ENCODE data around the gene ZDHHC21. TPM values are rescaled to one million over a fixed set of nuclear protein-coding genes. Genes with fewer than 3 reads are reported as not detected.

ZDHHC21 gene
- total RNA-seq, 1 experiment from 2014 or later, result 9.9 TPM

DNA sequence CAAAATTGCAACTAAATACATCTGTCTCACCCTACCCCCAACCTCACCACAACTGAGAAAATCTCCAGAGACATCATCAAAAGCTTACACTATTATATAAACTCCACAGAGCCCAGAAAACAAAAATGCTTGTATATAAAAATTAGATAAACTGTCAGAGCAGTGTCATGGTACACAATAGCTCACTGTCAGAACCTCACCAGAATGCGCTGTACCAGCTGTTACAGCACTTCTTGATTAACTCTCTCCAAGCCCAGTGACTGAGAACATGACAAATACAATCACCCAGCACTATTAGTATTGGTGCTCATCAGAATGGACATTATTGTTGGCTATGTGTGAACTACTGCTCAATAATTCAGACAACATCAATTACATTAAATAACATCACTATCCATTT is 65.7 kb downstream of the ZDHHC21 start:
- Mint-ChIP-seq H3K27ac (ENCODE audit: low read depth, unreplicated experiment) (no peak overlapping the region), H3K36me3 (ENCODE audit: insufficient read depth, unreplicated experiment) (no peaks in the 10 kb centered on the region), H3K9me3 (ENCODE audit: unreplicated experiment) (no peaks in the 10 kb centered on the region), H3K27me3 (ENCODE audit: insufficient read depth, unreplicated experiment) (no peaks in the 10 kb centered on the region), H3K4me1 (ENCODE audit: insufficient read depth, unreplicated experiment) (no peaks in the 10 kb centered on the region), H3K4me3 (ENCODE audit: unreplicated experiment) (no peak overlapping the region)
- CTCF ChIA-PET, result interaction anchor here (1.0 to 1.3 kb wide), 4 partner anchors 10 to 199 kb away, joined by 3 to 4 read pairs (median 4); no protein-coding TSS in a partner anchor
- TF ChIP-seq, protein P1, sequence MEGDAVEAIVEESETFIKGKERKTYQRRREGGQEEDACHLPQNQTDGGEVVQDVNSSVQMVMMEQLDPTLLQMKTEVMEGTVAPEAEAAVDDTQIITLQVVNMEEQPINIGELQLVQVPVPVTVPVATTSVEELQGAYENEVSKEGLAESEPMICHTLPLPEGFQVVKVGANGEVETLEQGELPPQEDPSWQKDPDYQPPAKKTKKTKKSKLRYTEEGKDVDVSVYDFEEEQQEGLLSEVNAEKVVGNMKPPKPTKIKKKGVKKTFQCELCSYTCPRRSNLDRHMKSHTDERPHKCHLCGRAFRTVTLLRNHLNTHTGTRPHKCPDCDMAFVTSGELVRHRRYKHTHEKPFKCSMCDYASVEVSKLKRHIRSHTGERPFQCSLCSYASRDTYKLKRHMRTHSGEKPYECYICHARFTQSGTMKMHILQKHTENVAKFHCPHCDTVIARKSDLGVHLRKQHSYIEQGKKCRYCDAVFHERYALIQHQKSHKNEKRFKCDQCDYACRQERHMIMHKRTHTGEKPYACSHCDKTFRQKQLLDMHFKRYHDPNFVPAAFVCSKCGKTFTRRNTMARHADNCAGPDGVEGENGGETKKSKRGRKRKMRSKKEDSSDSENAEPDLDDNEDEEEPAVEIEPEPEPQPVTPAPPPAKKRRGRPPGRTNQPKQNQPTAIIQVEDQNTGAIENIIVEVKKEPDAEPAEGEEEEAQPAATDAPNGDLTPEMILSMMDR (IDR thresholded peaks at IDR 0.05; ENCODE audit: unreplicated experiment), result no peak
- DNase-seq (ENCODE audit: unreplicated experiment), result no peak
- BruUV-seq (replicated peaks), result no TSS peak
- POLR2A ChIA-PET, result no interaction called here
- intact Hi-C loops (cut with micrococcal nuclease), result no loop called here

DNA sequence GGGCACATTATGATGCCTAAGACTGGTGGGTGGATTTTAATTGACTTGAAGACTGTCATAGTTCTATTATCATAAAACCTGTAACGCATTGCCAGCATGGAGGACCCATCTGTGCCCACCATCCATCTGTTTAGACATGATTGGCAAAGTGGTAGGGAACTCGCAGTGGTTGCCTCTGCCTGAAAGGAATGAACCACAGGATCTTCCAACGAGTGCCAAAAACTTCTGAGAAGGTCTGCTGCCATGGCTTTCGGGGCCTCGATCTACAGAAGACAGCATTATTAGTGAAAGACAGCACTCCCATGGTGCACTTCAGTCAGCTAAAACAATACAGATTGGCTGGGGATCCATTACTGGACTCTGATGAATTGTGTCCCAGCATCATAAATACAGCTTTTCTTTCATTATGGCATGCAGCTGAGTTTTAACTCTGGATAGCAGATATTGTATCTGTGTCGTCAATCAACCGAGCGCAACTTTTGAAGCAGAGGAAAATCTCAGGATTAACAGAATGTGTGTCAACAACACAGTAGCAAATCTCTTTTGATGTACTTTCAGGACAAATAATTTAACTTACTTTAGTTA is 74.3 kb downstream of the ZDHHC21 start:
- no peaks in the 10 kb centered on the region for H3K4me1 Mint-ChIP-seq (ENCODE audit: insufficient read depth, unreplicated experiment)
- no peak overlapping the region for H3K4me3 Mint-ChIP-seq (ENCODE audit: unreplicated experiment)
- no peaks in the 10 kb centered on the region for H3K27me3 Mint-ChIP-seq (ENCODE audit: insufficient read depth, unreplicated experiment)
- TF ChIP-seq, protein P1 (IDR thresholded peaks at IDR 0.05; ENCODE audit: unreplicated experiment), result no peak
- CTCF ChIA-PET, result interaction anchor here (5.5 kb wide), 1 partner anchor 150 kb away, joined by 102 read pairs; no protein-coding TSS in a partner anchor
- no peak overlapping the region for H3K27ac Mint-ChIP-seq (ENCODE audit: low read depth, unreplicated experiment)
- POLR2A ChIA-PET, result interaction anchor here (0.6 kb wide), 1 partner anchor 125 kb away, joined by 4 read pairs; no protein-coding TSS in a partner anchor
- no peaks in the 10 kb centered on the region for H3K36me3 Mint-ChIP-seq (ENCODE audit: insufficient read depth, unreplicated experiment)
- BruUV-seq (replicated peaks), result no TSS peak
- no peak for DNase-seq (ENCODE audit: unreplicated experiment)
- no peaks in the 10 kb centered on the region for H3K9me3 Mint-ChIP-seq (ENCODE audit: unreplicated experiment)
- intact Hi-C loops (cut with micrococcal nuclease), result loop anchor here (5.0 to 10.0 kb wide), 3 partner anchors 38 to 518 kb away; no protein-coding TSS in a partner anchor

DNA sequence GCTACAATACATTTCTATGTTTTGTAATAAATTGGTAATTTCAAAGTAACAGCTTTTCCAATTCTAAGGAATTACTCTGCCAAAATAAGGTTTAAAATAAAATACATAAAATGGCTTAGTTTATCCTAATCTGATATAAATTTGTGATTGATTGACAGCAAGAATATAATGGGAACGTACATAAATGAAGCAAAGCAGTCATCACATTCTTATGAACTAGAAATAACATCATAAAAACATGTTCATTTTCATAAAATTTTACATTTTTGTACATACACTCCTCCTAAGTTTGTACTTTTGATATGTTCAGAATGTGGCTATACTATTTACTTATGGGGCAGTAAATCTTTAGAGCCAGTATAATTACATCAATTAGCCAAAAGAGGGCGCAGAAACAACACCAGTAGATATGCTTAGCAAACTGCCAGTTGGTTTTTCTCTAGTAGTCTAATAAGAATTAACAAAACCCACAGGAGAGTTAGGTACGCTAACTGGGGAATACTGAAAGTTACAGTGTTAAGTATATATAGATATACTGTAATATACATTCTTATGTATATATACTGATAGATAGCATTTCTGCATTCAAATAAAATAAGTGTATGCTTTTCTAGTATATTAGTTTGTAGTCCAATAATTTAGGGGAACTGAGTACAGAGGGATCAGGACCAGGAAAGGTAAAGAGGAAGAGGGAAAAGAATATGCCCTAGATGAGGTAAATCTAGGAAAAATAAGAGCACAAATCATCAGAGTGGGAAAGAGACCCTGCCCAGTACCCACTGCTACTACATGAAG is 76.8 kb downstream of the ZDHHC21 start:
- no TSS peak for BruUV-seq (replicated peaks)
- Mint-ChIP-seq H3K27me3 (ENCODE audit: insufficient read depth, unreplicated experiment) (no peaks in the 10 kb centered on the region), H3K27ac (ENCODE audit: low read depth, unreplicated experiment) (no peak overlapping the region), H3K4me3 (ENCODE audit: unreplicated experiment) (no peak overlapping the region), H3K9me3 (ENCODE audit: unreplicated experiment) (no peaks in the 10 kb centered on the region), H3K36me3 (ENCODE audit: insufficient read depth, unreplicated experiment) (no peaks in the 10 kb centered on the region), H3K4me1 (ENCODE audit: insufficient read depth, unreplicated experiment) (no peaks in the 10 kb centered on the region)
- peak; percentile 65 for DNase-seq (ENCODE audit: unreplicated experiment)
- ChIA-PET CTCF (interaction anchor here (0.9 to 5.5 kb wide), 6 partner anchors 18 to 519 kb away, joined by 3 to 102 read pairs (median 8); no protein-coding TSS in a partner anchor), POLR2A (no interaction called here)
- TF ChIP-seq, protein P1 (IDR thresholded peaks at IDR 0.05; ENCODE audit: unreplicated experiment), result peak; percentile 66
- intact Hi-C loops (cut with micrococcal nuclease), result loop anchor here (1.0 to 10.0 kb wide), 4 partner anchors 41 to 521 kb away; no protein-coding TSS in a partner anchor

DNA sequence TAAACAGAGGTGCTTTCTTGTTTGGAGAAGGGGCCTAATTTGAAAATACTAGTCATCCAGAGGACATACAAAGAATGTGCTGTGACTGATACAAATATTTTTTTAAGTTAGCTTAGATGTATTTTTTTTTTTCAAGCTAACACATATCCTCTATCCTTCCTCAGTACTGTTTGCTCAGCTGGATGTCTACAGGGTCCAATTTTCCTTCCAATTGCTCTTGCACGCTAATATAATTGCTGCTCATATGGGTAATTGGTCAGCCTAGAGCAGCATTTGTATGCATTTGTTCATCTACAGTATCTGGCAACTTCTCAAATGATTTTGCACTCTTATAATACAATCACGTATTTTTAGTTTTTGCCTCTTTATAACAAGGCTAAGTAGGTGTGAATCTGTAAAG is 84.7 kb downstream of the ZDHHC21 start:
- no peaks in the 10 kb centered on the region for H3K4me1 Mint-ChIP-seq (ENCODE audit: insufficient read depth, unreplicated experiment)
- peaks cover 6% of the 10 kb centered on the region for H3K36me3 Mint-ChIP-seq (ENCODE audit: insufficient read depth, unreplicated experiment)
- TF ChIP-seq, protein P1 (IDR thresholded peaks at IDR 0.05; ENCODE audit: unreplicated experiment), result no peak
- H3K27me3 Mint-ChIP-seq (ENCODE audit: insufficient read depth, unreplicated experiment), result no peaks in the 10 kb centered on the region
- BruUV-seq (replicated peaks), result no TSS peak
- intact Hi-C loops (cut with micrococcal nuclease), result no loop called here
- DNase-seq (ENCODE audit: unreplicated experiment), result no peak
- ChIA-PET CTCF (interaction anchor here (0.7 to 1.2 kb wide), 3 partner anchors 9 to 154 kb away, joined by 3 read pairs; no protein-coding TSS in a partner anchor), POLR2A (no interaction called here)
- H3K4me3 Mint-ChIP-seq (ENCODE audit: unreplicated experiment), result no peak overlapping the region
- no peak overlapping the region for H3K27ac Mint-ChIP-seq (ENCODE audit: low read depth, unreplicated experiment)
- H3K9me3 Mint-ChIP-seq (ENCODE audit: unreplicated experiment), result no peaks in the 10 kb centered on the region
